GM10266 (cell line): Measurements from ENCODE around the gene SLC35G2.

ENCODE experiments used
- DNase-seq: peaks from one replicate; pipeline ENCODE4 v3.0.0; 2012; ENCODE audit errors: extremely low spot score
- CTCF ChIP-seq: IDR thresholded peaks from 2 replicates; pipeline ENCODE4 v1.5.1; 2012; ENCODE audit warnings: mild to moderate bottlenecking, low read depth; ENCODE audit not compliant: control insufficient read depth, insufficient read depth; ENCODE audit errors: missing control alignments

Gene SLC35G2

GRCh38 chr3:136818769-136819391, at the start of gene SLC35G2:
Gene SLC35G2 (plus strand): TSS chr3:136819126. CDS start chr3:136854461, 35,335 bp downstream.
- peak; percentile 42 for DNase-seq
- TF ChIP-seq CTCF, result no peak

GRCh38 chr3:136772709-136773108, 46.2 kb upstream of the SLC35G2 start:
- no peak for TF ChIP-seq CTCF
- no peak for DNase-seq

GRCh38 chr3:136778865-136779264, 40.1 kb upstream of the SLC35G2 start:
- TF ChIP-seq CTCF, result no peak
- DNase-seq, result no peak

GRCh38 chr3:136780741-136781140, 38.2 kb upstream of the SLC35G2 start:
- no peak for DNase-seq
- no peak for TF ChIP-seq CTCF

- no peak for DNase-seq
Measured at GRCh38 chr3:136783708-136784191, 35.2 kb upstream of the SLC35G2 start.

GRCh38 chr3:136787349-136787748, 31.6 kb upstream of the SLC35G2 start:
- no peak for TF ChIP-seq CTCF
- DNase-seq, result peak; percentile 40

More at GRCh38 chr3:136783708-136784191, 35.2 kb upstream of the SLC35G2 start:
- no peak for TF ChIP-seq CTCF

- no peak for DNase-seq
- no peak for TF ChIP-seq CTCF
Measured at GRCh38 chr3:136788154-136788553, 30.8 kb upstream of the SLC35G2 start.
